GM18909 (cell line): ENCODE results near the gene ALDH18A1.
A peak's percentile ranks its signal among the peaks of the same experiment; 100 is the strongest.
"Not testable (repeated sequence)": the region's sequence is repeated elsewhere in the genome, so short reads cannot be mapped to it uniquely, and the experiment has no call there.

Experiments used
- ATAC-seq: cut with Tn5 transposase; IDR thresholded peaks from one replicate; pipeline ENCODE4 v1.9.1; 2021; ENCODE audit warnings: mild to moderate bottlenecking; ENCODE audit not compliant: unreplicated experiment, poor library complexity

ALDH18A1 gene

DNA sequence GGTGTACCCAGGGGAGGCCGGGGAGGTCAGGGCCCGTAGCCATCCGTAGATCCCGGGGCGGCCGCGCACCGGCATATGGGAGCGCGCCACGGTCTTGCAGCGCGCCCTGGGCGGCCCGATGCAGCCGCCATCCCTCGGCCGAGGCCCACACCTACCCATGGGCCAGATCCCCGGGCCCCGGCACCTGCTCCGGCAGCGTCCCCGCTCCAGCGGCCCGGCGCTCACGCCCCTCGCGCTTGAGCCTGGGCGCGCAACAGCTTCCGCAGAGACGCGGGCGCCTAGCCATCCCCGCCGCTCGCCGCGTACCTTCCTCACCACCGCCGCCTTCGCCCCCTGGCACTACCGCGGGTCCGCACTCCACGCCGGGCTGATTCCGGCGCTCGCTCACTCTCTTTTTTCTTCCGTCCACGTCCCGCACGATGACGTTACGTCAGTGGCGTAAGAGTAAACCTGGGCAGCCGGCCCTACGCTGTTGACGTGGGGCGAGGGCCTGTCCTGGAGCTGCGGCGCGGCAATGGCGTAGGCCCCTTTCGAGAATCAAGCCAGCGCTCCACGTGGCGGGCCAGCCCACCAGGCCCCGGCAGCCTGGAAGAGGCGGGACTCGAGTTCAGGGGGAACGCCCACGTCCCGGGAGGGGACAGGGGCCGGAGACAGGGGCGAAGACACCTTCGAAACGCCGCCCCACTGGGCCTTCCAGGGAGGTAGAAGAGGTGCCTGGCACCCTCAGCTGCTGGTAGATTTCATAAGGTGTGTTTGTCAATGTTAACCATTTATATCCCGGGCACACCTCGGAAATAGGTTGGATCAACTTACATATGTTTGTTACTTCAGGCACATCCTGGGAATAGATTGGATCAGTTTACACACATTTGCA, at the start of gene ALDH18A1:
Gene ALDH18A1, minus strand, starts transcription at position 421 of the 874 bp plus-strand sequence. CDS start 3,334 bp downstream, outside the sequence.
- peak; percentile 89 for ATAC-seq

DNA sequence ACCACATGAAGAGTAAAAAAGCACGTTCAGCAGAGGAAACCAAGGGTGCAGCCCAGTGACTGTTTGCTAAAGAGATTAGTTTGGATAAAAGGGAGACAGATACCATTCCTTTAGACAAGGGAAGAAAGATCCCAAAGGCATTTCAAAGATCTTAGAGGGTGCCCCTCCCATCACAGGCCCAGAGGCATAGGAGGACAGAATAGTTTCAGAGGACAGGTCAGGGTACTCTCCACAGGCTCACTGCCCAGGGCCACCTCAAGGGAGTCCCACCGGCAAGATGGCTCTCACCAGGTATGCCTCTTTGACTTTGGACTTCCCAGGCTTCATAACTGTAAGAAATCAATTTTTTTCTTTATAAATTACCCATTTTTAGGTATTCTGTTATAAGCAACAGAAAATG, 41.9 kb upstream of the ALDH18A1 start:
- ATAC-seq = no peak

DNA sequence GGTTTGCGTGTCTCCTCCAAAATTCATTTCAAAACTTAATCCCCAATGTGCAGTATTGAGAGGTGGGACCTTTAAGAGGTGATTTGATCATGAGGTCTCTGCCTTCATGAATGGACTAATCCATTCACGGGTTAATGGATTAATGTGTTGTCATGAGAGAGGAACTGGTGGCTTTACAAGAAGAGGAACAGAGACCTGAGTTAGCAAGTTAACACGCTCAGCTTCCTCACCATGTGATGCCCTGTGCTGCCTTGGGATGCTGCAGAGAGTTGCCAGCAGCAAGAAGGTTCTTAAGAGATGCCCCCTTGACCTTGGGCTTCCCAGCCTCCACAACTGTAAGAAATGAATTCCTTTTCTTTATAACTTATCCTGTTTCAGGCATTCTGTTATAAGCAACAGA, 40.9 kb upstream of the ALDH18A1 start:
- no peak for ATAC-seq

DNA sequence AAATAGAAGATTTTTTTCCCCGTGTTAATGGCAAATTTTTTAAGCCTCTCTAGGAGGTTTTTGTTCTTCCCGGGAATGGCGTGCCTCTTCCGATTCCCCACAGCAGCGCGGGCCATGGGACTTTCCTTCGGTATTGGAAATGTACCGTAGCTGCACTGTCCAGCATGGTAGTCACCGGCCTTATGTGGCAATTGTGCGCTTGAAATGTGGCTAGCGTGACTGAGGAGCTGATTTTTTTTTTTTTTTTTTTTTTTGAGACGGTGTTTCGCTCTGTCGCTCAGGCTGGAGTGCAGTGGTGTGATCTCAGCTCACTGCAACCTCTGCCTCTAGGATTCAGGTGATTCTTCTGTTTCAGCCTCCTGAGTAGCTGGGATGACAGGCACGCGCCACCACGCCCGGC, 38.2 kb upstream of the ALDH18A1 start:
- no peak for ATAC-seq

DNA sequence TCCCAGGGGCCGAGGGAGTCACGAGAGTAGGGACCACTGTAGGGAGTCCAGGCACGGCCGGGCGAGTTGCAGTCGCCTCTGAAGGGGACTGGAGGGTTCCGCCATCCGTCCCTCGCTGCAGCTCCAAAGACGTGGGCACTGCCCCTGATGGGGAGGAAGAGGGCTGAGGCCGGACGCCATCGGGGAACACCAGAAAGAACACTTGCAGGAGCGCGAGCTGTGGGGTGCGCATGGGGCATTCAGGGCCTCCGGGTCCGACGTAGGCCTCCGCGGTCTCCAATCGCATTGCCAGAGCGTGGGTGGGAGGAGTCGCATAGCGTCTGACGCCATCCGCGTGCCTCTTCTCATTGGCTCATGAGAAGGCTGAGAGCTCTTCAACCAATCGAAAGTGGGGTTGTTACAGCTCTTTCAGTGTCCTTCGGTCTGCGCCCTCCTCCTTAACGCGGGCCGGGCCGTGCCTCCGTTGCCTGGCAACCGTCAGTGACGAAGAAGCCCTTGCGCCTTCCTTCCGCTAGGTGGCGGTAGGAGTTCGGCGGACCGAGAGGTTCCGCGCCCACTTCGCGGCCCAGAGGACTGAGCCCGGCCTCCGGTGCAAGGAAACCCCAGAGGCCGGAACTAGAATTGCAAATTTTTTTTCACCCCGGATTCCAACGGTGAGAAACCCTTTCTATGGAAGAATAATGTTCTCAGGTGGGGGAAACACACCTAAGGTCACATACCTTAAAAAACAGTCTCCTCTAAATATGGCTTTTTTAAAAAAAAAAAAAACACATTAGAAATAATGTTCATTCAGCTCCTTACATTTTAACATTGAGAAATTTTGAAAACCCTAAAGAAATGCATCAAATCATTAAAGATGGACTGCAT, 37.4 kb upstream of the ALDH18A1 start, which contains the start of gene TCTN3:
Gene TCTN3, minus strand, starts transcription at position 260 of the 867 bp plus-strand sequence. Its CDS starts 28 bp downstream, at position 232.
- peak; percentile 99 for ATAC-seq

DNA sequence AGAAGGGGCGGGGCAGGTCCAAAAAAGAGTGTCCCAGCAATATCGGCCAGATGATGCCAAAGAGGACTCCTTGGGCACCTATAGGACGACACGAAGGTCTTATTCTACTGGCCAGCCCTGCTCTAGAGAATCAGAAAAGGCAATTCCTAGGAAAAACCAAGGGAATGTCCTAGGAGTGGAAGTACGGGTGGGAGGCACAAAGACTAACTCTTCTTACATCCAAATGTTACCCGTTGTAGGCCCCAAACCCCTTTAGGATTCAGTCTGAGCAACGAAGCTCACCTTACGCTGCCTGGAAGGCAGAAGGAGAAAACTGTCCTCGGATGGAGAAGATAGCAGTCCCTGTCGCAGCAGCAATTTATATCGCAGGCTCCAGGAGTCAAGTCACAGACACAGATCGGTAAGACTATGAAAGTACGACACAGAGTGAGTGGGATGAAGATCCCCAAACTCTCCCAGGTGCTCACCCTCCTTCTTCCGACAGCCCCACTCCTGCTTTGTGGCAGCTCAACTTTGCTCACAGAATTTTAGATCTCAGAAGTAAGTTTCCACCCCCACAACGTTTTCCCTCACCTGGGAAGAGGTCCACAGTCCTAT, 36.7 kb upstream of the ALDH18A1 start:
- ATAC-seq = no peak

DNA sequence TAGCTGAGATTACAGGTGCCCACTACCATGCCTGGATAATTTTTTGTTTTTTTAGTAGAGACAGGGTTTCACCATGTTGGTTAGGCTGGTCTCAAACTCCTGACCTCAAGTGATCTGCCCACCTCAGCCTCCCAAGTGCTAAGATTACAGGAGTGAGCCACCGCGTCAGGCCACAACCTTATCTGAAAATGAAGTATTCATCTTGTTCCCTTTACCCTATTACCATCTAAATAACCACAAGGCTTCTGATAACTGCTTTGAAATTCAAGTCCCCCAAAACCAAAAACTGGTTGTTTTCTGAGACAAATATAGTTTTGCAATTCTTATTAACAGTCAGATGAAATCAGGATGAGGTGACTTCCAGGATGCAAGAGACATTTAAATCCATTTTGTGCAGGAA, 34.8 kb upstream of the ALDH18A1 start:
- ATAC-seq = no peak

DNA sequence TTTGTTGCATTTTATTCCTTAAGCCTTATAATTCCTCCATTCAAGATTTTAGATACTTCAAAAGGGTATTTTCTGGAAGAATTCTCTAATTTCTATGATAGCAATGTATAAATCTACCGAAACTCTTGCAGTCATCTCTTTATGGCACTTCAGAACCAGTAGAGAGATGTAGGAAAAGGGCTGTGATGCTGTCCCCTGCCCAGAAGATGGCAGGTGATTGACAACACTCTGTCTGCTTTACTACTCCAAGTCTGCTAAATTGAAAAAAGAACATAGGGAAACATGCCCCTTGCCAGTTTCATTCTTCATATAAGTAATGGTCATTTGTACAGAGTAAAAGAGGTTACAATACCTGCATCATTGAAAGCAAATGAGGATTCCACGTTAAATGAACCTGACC, 32.1 kb upstream of the ALDH18A1 start:
- no peak for ATAC-seq

DNA sequence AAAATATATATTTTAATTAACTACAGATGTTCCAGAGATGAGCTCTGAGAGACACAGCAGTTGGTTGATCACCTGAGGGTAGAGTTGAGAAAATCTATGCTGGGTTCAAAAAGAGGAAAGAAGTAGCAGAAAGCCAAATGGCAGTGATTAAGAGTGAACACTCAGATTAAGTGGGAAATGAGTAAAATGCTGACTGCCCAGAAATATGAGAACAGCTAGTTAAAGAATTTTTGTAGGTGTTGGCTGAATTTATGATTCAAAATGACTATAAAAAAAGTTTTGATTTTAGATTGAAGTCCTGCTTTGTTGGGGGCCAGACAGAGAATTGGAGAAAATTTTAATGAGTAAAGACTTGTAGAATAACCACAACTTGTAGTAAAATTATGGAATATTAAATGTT, 27.5 kb upstream of the ALDH18A1 start:
- no peak for ATAC-seq

DNA sequence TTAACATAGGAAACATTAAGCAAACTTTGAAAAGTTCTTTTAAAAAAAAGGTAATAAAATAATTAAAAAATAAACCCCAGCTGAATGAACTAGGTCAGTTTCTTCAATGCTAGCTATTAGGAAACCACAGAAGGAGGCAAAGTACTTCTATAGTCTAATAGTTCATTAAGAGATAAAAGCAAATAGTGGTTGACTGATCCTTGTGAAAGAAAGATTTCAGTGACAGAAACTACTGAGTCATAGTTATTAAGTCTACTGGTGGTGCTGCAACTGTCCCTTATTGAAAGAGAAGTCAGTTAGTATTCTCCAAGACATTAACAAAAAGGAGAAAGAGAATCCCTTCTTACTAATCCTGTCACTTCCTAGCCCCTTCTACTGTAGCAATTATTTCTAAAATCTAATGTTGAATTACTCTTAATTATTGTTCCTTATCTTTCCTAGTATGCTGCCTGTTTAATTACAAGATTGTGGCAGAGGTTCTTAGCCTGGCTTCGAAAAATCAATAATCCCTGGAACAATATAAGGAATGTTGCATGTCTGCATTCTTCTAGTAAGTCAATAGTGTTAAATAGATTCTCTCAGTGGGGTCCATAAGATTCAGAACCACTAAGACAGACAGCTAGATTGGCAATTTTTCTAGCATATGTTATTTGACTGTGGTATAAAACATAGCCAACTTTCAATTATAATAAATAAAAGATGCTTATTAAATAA, 19.0 kb upstream of the ALDH18A1 start:
- no peak for ATAC-seq

DNA sequence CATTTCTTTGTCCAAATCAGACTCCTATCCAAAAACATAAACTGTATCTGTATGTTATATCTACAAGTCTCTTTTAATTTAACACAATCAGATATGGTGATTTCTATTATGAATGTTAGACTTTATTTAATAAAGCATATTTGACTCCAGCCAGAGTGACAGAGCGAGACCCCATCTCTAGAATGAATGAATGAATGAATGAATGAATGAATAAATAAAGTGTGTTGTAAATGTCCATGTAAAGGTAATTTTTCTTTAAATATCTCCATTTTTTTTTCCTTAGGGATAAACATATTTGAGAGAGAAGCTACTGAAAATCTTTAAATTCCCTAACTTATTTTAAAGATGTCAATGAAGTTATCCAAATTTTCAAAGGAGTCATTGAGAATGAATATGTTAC, 18.1 kb upstream of the ALDH18A1 start:
- no peak for ATAC-seq

DNA sequence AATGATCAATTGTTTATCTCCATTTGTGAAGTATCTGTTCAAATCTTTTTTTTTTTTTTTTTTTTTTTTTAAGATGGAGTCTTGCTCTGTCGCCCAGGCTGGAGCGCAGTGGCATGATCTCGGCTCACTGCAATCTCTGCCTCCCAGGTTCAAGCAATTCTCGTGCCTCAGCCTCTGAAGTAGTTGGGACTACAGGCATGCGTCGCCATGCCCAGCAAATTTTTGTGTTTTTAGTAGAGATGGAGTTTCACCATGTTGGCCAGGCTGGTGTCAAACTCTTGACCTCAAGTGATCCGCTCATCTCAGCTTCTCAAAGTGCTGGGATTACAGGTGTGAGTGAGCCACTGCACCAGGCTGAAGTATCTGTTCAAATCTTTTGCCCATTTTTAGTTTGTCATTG, 16.1 kb upstream of the ALDH18A1 start:
- not testable (repeated sequence) for ATAC-seq

DNA sequence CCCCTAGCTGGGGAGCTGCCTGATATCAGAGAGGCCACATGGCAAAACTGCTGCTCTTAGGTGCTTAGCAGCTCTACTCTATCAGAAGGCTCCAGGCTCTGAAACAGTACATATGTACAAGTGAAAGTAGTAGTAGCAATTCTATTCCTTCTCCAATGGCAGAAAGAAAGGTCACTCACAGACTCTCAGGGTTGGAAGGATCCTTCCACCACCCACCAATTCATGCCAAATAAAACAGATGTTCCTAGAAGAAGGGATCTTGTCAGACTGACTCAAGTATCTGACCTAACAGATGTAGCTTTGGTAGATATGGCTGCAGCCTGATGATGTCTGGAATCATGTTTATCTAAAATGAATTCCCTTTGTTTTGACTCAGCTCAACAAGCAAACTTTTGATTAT, 8.0 kb upstream of the ALDH18A1 start:
- ATAC-seq = no peak

DNA sequence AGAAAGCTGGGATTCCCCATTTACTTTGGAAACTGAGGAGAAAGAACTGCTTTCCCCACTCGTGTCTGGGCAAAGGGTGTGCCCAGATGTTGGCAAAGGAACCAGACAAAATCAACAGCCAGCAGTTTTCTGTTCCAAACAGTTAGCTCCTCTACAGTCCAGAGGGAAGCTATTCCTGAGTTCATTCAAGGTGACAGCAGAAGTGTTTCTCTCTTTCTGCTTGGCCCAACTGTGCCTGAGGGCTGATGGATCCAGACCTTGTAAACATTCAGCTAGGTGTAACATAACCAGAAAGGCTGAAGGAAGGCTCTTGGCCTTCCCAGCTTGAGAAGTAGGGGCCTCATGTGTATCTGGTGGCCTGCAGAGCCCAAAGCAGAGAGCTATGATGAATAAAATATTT, 7.0 kb upstream of the ALDH18A1 start:
- no peak for ATAC-seq

DNA sequence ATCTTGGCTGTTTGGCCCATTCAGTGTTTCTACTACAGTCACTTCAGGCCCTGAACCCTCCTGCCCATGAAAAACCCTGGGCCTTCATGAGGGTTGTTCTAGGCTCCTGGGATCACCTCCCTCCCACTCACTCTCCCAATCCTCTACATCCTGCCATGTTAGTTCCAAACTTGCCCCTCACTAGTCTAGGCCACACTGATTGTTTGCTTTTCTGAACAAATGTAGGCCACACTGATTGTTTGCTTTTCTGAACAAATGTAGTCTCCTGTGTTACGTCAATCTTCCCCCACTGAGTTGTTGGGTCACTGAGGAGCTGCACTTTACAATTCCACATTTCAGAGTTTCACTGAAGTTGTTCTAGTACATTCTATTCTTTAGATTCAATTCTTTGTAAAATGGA, 5.3 kb upstream of the ALDH18A1 start:
- no peak for ATAC-seq

DNA sequence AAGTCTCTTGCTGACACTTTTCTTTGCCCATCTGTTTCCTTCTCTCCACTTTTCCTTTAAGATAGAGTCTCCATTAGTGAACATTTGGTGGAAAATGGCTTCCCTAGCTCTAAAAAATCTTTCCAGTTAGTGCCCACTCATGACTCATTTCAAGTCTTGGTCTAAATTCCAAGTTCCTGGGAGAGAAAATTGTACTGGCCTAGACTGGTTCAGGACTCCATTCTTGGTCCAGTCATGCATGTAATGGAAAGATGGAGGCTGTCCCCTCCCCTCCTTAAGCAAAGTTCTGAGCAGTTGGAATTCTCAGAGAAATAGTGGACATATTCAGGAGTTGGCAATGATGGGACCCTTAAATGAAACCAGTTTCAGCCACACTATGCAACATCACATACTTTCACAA, 3.8 kb upstream of the ALDH18A1 start:
- no peak for ATAC-seq

DNA sequence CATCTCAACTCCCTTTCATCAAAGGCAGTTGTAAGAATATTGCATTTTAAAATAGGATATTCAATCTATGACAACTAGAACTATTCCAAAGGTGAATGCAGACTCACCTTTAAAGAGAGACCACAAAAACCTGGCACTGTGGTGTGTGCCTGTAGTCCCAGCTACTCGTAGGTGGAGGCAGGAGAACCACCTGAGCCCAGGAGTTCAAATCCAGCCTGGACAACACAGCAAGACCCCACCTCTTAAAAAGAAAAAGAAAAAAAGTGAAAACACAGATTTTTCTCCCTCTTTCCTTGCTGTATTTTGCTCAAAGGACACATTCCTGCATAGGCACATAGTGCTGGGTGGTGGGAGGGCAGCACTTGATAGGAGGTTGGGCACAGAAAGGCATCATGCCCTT, 739 bp upstream of the ALDH18A1 start:
- ATAC-seq = no peak

DNA sequence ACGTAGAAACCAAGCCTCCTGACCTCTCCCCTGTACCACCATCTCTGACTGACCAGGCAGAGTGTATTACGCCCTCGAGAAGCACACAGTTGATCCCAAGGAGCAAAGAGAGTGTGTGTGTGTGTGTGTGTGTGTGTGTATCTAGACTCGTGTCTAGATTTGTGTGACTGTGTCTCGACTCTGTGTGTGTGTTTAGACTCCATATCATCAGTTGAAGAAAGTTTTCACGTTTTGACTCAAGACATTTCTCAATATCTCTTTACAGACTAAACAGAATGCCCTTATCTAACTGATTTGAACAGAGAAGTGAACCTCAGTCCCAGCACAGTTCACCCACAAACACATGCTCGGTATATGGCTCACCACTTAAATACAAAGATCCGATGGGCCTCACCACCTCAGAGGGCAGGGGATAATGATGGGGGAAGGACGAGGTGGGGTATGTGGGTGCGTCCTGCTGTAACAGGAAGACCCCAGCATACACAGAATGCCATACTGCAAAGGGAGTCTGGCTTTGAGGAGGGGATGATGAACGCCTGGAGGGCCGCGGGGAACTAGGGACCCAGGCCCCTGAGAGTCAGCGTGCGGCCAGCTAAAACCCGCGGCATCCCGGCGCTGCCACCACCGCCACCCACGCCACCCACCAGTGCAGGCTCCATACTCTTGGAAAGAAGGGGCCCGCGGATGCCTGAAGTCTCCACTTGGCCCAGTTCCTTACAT, 780 bp downstream of the ALDH18A1 start:
- ATAC-seq = peak; percentile 22

DNA sequence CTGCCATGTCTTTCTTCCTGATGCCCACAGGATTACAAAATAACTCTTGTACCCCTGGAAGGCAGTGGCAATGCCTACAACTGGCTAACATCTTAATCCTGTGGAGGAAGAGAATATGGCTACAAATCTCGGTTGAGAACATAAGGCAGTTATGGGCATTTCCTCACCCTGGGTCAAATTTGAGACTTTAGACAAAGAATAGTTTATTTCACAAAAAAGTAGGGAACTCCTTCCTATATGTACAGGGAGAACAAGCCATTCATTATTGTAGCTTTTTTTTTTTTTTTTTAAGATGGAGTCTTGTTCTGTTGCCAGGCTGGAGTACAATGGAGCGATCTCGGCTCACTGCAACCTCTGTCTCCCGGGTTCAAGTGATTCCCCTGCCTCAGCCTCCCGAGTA, 2.6 kb downstream of the ALDH18A1 start:
- ATAC-seq = no peak
